ENCODE results near the gene NFKBIL1.
"Not testable (repeated sequence)": the region's sequence is repeated elsewhere in the genome, so short reads cannot be mapped to it uniquely, and the experiment has no call there.

The NFKBIL1 gene, protein sequence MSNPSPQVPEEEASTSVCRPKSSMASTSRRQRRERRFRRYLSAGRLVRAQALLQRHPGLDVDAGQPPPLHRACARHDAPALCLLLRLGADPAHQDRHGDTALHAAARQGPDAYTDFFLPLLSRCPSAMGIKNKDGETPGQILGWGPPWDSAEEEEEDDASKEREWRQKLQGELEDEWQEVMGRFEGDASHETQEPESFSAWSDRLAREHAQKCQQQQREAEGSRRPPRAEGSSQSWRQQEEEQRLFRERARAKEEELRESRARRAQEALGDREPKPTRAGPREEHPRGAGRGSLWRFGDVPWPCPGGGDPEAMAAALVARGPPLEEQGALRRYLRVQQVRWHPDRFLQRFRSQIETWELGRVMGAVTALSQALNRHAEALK

GRCh38 chr6:31546958-31547726 lies at the start of gene NFKBIL1:
TSS of gene NFKBIL1 (plus strand) at chr6:31547608. CDS start at chr6:31547695, 87 bp downstream.
- DNase-seq: peak in 50 of 51 donors; percentile 56 to 98 (median 92)

GRCh38 chr6:31498748-31499147 lies 48.7 kb upstream of the NFKBIL1 start:
- peak in 2 of 51 donors; percentile 2 to 4 for DNase-seq

GRCh38 chr6:31499648-31500047 lies 47.8 kb upstream of the NFKBIL1 start:
- DNase-seq: not testable (repeated sequence)

GRCh38 chr6:31502586-31502985 lies 44.8 kb upstream of the NFKBIL1 start:
- no peak for DNase-seq

GRCh38 chr6:31509036-31509435 lies 38.4 kb upstream of the NFKBIL1 start:
- DNase-seq: not testable (repeated sequence)

DNA sequence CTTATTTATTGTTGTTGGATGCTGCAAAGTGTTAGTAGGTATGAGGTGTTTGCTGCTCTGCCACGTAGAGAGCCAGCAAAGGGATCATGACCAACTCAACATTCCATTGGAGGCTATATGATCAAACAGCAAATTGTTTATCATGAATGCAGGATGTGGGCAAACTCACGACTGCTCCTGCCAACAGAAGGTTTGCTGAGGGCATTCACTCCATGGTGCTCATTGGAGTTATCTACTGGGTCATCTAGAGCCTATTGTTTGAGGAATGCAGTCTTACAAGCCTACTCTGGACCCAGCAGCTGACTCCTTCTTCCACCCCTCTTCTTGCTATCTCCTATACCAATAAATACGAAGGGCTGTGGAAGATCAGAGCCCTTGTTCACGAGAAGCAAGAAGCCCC lies 37.4 kb upstream of the NFKBIL1 start:
- DNase-seq: no peak

- DNase-seq: no peak
These were observed 33.8 kb upstream of the NFKBIL1 start for GRCh38 chr6:31513456-31514165.

- DNase-seq: no peak
These were observed 25.6 kb upstream of the NFKBIL1 start for GRCh38 chr6:31521835-31522234.

DNA sequence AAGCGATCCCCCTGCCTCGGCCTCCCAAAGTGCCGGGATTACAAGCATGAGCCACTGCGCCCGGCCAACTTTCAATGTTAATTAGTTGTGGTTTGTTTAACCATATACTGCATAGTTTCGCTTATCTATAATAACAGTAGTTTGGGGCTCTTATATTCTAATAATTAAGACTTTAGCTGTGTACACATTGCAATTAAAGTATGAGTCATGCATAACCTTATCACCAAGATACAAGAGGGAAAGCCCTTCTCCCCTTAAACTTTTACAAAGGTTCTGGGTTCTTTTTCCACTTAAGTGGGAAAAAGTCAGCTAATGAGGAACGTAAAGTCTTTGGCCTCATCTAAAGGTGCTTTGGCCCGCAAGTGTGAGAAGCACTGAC lies 21.9 kb upstream of the NFKBIL1 start:
- no peak for DNase-seq

DNA sequence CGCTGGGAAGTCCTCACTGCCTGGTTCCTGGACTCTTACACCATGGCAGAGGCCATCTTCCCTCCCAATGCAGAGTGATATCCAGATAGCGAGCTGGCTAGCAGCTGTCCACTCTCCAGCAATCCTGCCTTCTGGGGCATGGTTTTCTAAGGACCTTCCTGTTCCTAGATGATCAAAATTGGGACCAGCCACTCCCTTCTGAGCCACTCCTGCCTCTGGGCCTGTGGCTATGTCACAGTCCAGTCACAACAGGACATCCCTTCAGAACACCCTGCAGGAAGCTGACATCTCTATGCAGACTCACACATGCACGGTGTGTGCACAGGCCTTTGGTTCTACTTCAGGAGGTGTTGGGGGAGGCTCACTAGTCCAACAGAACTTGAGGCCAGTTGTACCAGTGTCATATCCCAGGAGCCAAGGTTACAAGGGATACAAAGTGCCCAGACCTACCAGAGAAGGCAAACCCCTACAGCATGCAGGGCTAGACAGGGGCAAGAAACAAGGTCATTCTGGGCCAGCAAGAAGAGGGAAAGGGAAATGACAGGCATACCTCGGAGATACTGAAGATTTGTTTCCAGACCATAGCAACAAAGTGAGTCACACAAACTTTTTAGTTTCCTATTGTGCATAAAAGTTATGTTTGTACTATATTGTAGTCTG lies 21.3 kb upstream of the NFKBIL1 start:
- DNase-seq: no peak

GRCh38 chr6:31528307-31528777 lies 19.1 kb upstream of the NFKBIL1 start:
- DNase-seq: no peak

DNA sequence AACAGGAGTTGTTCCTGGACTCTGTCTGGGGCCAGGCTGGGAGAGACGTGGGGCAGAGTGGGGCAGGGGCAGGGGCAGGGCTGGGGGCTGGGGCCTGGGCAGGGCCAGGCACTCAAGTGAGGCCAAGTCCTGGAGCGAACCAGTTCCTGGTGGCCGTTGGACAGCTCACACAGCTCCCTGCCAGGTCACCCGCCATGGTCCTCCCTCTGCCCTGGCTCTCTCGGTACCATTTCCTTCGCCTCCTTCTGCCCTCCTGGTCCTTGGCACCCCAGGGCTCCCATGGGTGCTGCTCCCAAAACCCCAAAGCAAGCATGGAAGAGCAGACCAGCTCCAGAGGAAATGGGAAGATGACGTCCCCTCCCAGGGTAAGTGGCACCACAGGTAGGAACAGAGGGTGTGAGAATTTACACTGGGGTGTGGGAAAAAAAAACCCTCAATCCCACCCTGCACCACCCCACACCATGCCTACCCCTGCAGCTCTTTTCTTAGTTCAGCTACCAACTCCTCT lies 18.5 kb upstream of the NFKBIL1 start, which contains the start of gene MCCD1:
Gene MCCD1, plus strand, starts transcription at position 142 of the 508 bp plus-strand sequence. Its CDS starts 53 bp downstream, at position 195.
- DNase-seq: no peak

DNA sequence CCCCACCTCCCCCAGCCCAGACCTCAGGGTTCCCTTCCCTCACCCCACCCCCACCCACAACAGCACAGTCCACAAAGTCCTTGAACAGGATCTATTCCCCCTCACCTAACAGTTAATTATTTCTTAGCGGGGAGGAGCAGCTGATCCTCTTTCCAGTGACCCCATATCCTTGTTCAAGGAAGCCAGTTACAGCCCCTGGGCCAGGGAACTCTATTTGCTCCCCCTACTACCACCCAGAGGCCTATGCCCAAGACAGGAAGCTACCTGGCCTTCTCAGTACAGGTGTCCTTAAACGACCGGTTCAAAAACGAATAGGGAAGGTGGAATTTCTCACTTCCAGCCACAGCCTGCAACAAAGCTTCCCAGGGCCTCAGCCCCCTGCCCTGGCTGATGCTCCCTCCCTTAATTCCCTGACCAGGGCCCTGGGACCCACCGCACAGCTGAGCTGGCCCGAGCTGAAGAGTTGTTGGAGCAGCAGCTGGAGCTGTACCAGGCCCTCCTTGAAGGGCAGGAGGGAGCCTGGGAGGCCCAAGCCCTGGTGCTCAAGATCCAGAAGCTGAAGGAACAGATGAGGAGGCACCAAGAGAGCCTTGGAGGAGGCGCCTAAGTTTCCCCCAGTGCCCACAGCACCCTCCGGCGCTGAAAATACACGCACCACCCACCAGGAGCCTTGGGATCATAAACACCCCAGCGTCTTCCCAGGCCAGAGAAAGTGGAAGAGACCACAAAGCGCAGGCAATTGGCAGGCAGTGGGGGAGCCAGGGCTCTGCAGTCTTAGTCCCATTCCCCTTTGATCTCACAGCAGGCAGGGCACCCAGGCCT lies 17.9 kb upstream of the NFKBIL1 start:
- no peak for DNase-seq

DNA sequence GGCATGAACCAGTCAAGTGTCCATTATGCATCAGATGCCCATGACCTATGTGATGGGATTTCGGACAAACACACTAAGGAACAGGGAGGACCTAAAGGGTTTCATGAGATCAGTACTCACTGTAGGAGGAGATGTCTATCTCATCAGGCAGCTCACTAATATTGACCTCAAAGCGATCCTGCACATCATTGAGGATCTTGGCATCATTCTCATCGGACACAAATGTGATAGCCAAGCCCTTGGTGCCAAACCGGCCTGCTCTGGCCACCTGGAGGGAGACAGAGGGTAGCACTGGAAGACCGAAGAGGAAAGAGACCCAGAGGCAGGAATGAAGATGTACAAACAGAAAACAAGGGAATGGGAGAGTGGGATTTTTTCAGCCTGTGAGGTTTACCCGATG lies 16.7 kb upstream of the NFKBIL1 start:
- DNase-seq: no peak

- no peak for DNase-seq
These were observed 16.2 kb upstream of the NFKBIL1 start for GRCh38 chr6:31531162-31531561.

GRCh38 chr6:31531771-31532643 lies 15.4 kb upstream of the NFKBIL1 start:
- DNase-seq: no peak

DNA sequence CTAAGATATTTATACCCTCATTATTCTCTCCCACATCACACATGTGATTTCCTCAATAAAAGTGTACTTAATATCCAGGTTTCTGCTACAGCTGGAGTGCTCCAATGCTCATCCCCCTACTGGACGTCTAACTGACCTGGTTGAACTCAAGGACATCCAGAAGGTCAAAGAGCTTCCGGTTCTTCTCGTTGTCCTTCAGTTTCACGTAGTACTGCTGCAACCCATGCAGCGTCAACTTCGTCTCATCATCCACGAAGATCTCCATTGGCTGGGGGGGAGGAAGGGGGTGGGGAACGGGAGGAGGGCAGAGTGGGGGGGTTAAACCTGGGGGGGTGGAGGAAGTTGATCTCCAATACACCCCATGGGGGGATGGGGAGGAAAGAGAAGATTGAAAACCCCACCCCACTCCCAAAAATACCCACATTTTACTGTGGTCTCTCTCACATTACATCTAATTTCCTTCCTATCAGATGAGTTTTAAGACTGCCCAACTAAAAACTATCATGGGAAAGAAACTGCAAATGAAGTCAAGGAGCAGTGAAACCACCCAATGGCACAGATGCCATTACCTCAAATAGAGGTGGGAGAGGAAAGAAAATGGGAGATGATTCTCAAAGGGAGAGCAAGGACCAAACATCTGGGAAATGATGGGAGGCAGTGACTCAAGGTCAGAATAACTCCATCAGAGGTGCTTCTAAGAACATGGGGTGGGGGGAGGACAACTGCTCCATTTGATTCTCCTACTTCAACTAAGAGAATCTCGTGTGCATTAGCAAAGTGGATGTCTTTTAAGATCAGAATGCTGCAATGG lies 14.6 kb upstream of the NFKBIL1 start:
- DNase-seq: no peak

GRCh38 chr6:31533455-31533841 lies 14.0 kb upstream of the NFKBIL1 start:
- DNase-seq: no peak

Measured in hypothalamus (tissue), 51 donors.